Adrenal gland (tissue), 12 donors: Measurements from ENCODE around the gene PMEPA1. TPM values are rescaled to one million over a fixed set of nuclear protein-coding genes. Genes with fewer than 3 reads are reported as not detected.

ENCODE experiments used
- DNase-seq, 7 donors: peaks; one replicate each; pipeline ENCODE4 v3.0.0-alpha.2; 2019 to 2020
- H3K27ac ChIP-seq, 5 donors: fragments of 200-600 bp; sonication (generic) in 4 of 5; 1 replicate in 3 of 5; 2 replicates in 2 of 5; pipeline versions ENCODE4 v1.5.1 to v1.8.0; 2016 to 2020; ENCODE audit warnings: mild to moderate bottlenecking in 1 of 5
- H3K27me3 ChIP-seq: fragments of 200-600 bp; 2 replicates; pipeline ENCODE4 v1.8.0; 2021
- H3K36me3 ChIP-seq, 2 donors: fragments of 200-600 bp; replicated peaks in 1 of 2; 1 replicate in 1 of 2; 2 replicates in 1 of 2; pipeline versions ENCODE4 v1.5.1 to v1.8.0; 2018 to 2022
- H3K4me1 ChIP-seq, 2 donors: fragments of 200-600 bp; replicated peaks in 1 of 2; 1 replicate in 1 of 2; 2 replicates in 1 of 2; pipeline versions ENCODE4 v1.5.1 to v1.8.0; 2018 to 2021
- H3K4me3 ChIP-seq, 4 donors: fragments of 200-600 bp; sonication (generic) in 3 of 4; one replicate each; pipeline ENCODE4 v1.5.1; 2016 to 2018
- H3K9me3 ChIP-seq, 3 donors: fragments of 200-600 bp; sonication (generic) in 1 of 3; replicated peaks in 1 of 3; 1 replicate in 2 of 3; 2 replicates in 1 of 3; pipeline versions ENCODE4 v1.5.1 to v1.8.0; 2016 to 2021
- POLR2A ChIP-seq, 2 donors: fragments of 450-650 bp; IDR thresholded peaks; one replicate each; pipeline ENCODE4 v1.6.1; 2017; ENCODE audit warnings: antibody characterized with exemption in 2 of 2, mild to moderate bottlenecking in 2 of 2, moderate library complexity in 1 of 2
- WGBS, 4 donors: extraction: QIAGEN DNeasy Blood & Tissue Kit in 2 of 4; methylation state at CpG; one replicate each; pipeline versions ENCODE4 v1.1.5 to v1.1.7; 2013 to 2017; 5-methylcytosine and 5-hydroxymethylcytosine counted together
- intact Hi-C, 2 donors: fragments of 100-400 bp; cut with DNase I; formaldehyde crosslinking; loops; one replicate each; pipeline versions ENCODE4 v1.14.1 to v1.15.0; 2022 to 2023
- polyA plus RNA-seq, 3 donors: library from polyadenylated mRNA; stranded (reverse); fragments of 200-250 nt in 2 of 3; fragments of 350-450 nt in 1 of 3; fragmentation: Illumina TruSeq in 1 of 3; extraction: RNeasy Lipid Tissue Mini Kit (QIAGEN cat#74804) in 1 of 3; gene quantifications; one replicate each; pipeline ENCODE4 v1.2.3, GENCODE V29; 2013 to 2014
- total RNA-seq, 9 donors: library from RNA; depleted of rRNA in 4 of 9; stranded (reverse); fragments of >200 nt in 4 of 9; fragments of 120-200 nt in 1 of 9; fragmentation: NEBNext Ultra II Directional in 1 of 9; extraction: Animal tissue kit (Norgen Biotek cat#: 25700) in 1 of 9; gene quantifications; one replicate each; pipeline versions ENCODE4 v1.1.0 to v1.2.4, GENCODE V29; 2013 to 2023
- TF ChIP-seq, protein P1 (sequence below), 6 experiments: fragments of 450-650 bp in 4 of 6; fragments of 200-600 bp in 2 of 6; sonication (generic) in 1 of 6; IDR thresholded peaks; 1 replicate in 5 of 6; 2 replicates in 1 of 6; pipeline versions ENCODE4 v1.5.1 to v1.8.0; 2016 to 2021; ENCODE audit warnings: antibody characterized with exemption in 6 of 6, mild to moderate bottlenecking in 2 of 6, moderate library complexity in 1 of 6
- donor health status: healthy with polysubstance abuse.
- donor health status: Bipolar disorder and iron deficiency.
- donor health status: DM: yes; HTN: yes; CAD: no.
- donor health status: DM: no; HTN: no; CAD: no.
- donor health status: DM: no; HTN: no; CAD: no.
- donor health status: DM: yes; HTN: yes; CAD: no.

The PMEPA1 gene
- total and polyA plus RNA-seq, 12 donors: 1.2 to 36.0 (median 10.0) TPM

- H3K27me3 ChIP-seq: no peaks in the 10 kb centered on the region
- H3K27ac ChIP-seq: no peak overlapping the region
- H3K4me1 ChIP-seq: peaks cover 0 to under 1% of the 10 kb centered on the region in 2 donors
- no peak for DNase-seq
- H3K9me3 ChIP-seq: no peaks in the 10 kb centered on the region
- intact Hi-C loops: no loop called here
- TF ChIP-seq, protein P1, sequence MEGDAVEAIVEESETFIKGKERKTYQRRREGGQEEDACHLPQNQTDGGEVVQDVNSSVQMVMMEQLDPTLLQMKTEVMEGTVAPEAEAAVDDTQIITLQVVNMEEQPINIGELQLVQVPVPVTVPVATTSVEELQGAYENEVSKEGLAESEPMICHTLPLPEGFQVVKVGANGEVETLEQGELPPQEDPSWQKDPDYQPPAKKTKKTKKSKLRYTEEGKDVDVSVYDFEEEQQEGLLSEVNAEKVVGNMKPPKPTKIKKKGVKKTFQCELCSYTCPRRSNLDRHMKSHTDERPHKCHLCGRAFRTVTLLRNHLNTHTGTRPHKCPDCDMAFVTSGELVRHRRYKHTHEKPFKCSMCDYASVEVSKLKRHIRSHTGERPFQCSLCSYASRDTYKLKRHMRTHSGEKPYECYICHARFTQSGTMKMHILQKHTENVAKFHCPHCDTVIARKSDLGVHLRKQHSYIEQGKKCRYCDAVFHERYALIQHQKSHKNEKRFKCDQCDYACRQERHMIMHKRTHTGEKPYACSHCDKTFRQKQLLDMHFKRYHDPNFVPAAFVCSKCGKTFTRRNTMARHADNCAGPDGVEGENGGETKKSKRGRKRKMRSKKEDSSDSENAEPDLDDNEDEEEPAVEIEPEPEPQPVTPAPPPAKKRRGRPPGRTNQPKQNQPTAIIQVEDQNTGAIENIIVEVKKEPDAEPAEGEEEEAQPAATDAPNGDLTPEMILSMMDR (IDR thresholded peaks at IDR 0.05): no peak
- no peaks in the 10 kb centered on the region for H3K36me3 ChIP-seq
- 75 to 83% (median 78%) methylated on average over 18 of the region's 18 CpGs for WGBS, 4 donors
- H3K4me3 ChIP-seq: no peak overlapping the region
These were observed 4.5 kb downstream of the PMEPA1 start for GRCh38 chr20:57705127-57705899.

GRCh38 chr20:57704245-57704644, 5.6 kb downstream of the PMEPA1 start:
- Histone ChIP-seq H3K4me1 (no peaks in the 10 kb centered on the region), H3K27me3 (no peaks in the 10 kb centered on the region), H3K27ac (no peak overlapping the region), H3K9me3 (no peaks in the 10 kb centered on the region), H3K36me3 (no peaks in the 10 kb centered on the region), H3K4me3 (no peak overlapping the region)
- no peak for TF ChIP-seq POLR2A (IDR thresholded peaks at IDR 0.05)
- TF ChIP-seq, protein P1 (IDR thresholded peaks at IDR 0.05): no peak
- WGBS, 4 donors: 86 to 95% (median 89%) methylated on average over 14 of the region's 14 CpGs
- no peak for DNase-seq
- intact Hi-C loops: no loop called here

GRCh38 chr20:57703013-57703412, 6.8 kb downstream of the PMEPA1 start:
- no peak overlapping the region for H3K4me3 ChIP-seq
- DNase-seq: no peak
- H3K4me1 ChIP-seq: peaks cover 0 to 8% of the 10 kb centered on the region in 2 donors
- H3K27ac ChIP-seq: no peak overlapping the region
- no peaks in the 10 kb centered on the region for H3K9me3 ChIP-seq
- no peaks in the 10 kb centered on the region for H3K27me3 ChIP-seq
- TF ChIP-seq POLR2A (IDR thresholded peaks at IDR 0.05): no peak
- TF ChIP-seq, protein P1 (IDR thresholded peaks at IDR 0.05): no peak
- 77 to 89% (median 86%) methylated on average over 5 to 6 of the region's 6 CpGs for WGBS, 4 donors
- no peaks in the 10 kb centered on the region for H3K36me3 ChIP-seq
- intact Hi-C loops: no loop called here

GRCh38 chr20:57702521-57702920, 7.3 kb downstream of the PMEPA1 start:
- no peak for TF ChIP-seq POLR2A (IDR thresholded peaks at IDR 0.05)
- TF ChIP-seq, protein P1 (IDR thresholded peaks at IDR 0.05): no peak
- H3K27me3 ChIP-seq: no peaks in the 10 kb centered on the region
- intact Hi-C loops: no loop called here
- no peak overlapping the region for H3K4me3 ChIP-seq
- WGBS, 4 donors: 76 to 85% (median 79%) methylated on average over 6 of the region's 6 CpGs
- H3K36me3 ChIP-seq: no peaks in the 10 kb centered on the region
- no peak overlapping the region for H3K27ac ChIP-seq
- no peak for DNase-seq
- peaks cover 0 to 13% of the 10 kb centered on the region in 2 donors for H3K4me1 ChIP-seq
- H3K9me3 ChIP-seq: no peaks in the 10 kb centered on the region
